ENCODE measurements around the gene TEX261. TPM values are rescaled to one million over a fixed set of nuclear protein-coding genes. Genes with fewer than 3 reads are reported as not detected.

The TEX261 gene
- total RNA-seq, 1 experiment from 2014 or later: 54.2 TPM

DNA sequence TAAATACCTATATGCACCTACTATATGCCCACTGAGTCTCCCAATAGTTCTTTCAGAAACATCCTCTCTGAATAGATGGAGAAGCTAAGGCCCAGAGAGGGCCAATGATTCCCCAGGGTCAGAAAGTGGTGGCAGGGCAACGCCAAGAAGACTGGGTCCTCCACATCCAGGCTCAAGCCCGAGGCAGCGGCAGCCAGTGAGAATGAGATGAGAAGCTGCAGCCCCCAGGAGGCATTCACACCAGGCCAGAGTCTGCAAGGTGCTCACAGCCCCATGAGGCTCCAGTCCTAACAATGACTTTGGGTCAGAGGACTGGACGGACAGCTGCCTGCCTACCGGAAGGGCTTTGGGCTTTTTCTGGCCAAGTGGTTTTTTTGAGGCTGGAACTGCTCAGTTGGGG, 3.5 kb downstream of the TEX261 start:
- Histone ChIP-seq H3K4me2 (ENCODE audit: low read length) (no peak overlapping the region), H3K27ac (ENCODE audit: low read length) (no peak overlapping the region), H4K20me1 (ENCODE audit: low read length) (peaks cover 14% of the 10 kb centered on the region; the same call in 1 of the 2 replicates), H3K4me1 (ENCODE audit: insufficient read depth, low read length) (peaks cover 11% of the 10 kb centered on the region), H3K9ac (ENCODE audit: low read length) (no peak overlapping the region), H3F3A (ENCODE audit: low read length, unreplicated experiment) (no peaks in the 10 kb centered on the region), H3K4me3 (ENCODE audit: low read length) (no peak overlapping the region), H3K79me2 (ENCODE audit: low read length) (peaks cover 30% of the 10 kb centered on the region), H2AFZ (ENCODE audit: low read length) (no peak overlapping the region), H3K9me3 (ENCODE audit: low read length) (no peaks in the 10 kb centered on the region), H3K27me3 (ENCODE audit: low read length) (no peaks in the 10 kb centered on the region), H3K36me3 (ENCODE audit: low read depth, low read length) (peaks cover 26% of the 10 kb centered on the region), H3K9me2 (replicated peaks; ENCODE audit: low read length) (no peaks in the 10 kb centered on the region)
- TF ChIP-seq EZH2 (IDR thresholded peaks at IDR 0.05; ENCODE audit: low read length, unreplicated experiment): no peak
- TF ChIP-seq CTCF (conservative IDR thresholded peaks at IDR 0.05; ENCODE audit: low read depth, low read length): no peak
- TF ChIP-seq EZH2phosphoT487 (IDR thresholded peaks at IDR 0.05; ENCODE audit: borderline replicate concordance, low read length): no peak
- no TSS peak for BruUV-seq (replicated peaks)
- intact Hi-C loops (cut with micrococcal nuclease): no loop called here
- POLR2A ChIA-PET (ENCODE audit: unreplicated experiment): no interaction called here
- DNase-seq (no peak), ATAC-seq (no peak)
- CTCF ChIA-PET: no interaction called here

GRCh38 chr2:70990216-70990615, 4.5 kb downstream of the TEX261 start:
- Histone ChIP-seq H3K79me2 (ENCODE audit: low read length) (peaks cover 30% of the 10 kb centered on the region), H3K4me1 (ENCODE audit: insufficient read depth, low read length) (peaks cover 11% of the 10 kb centered on the region), H3F3A (ENCODE audit: low read length, unreplicated experiment) (no peaks in the 10 kb centered on the region), H3K9ac (ENCODE audit: low read length) (no peak overlapping the region), H3K36me3 (ENCODE audit: low read depth, low read length) (peaks cover 30% of the 10 kb centered on the region), H2AFZ (ENCODE audit: low read length) (no peak overlapping the region), H3K4me3 (ENCODE audit: low read length) (no peak overlapping the region), H3K27ac (ENCODE audit: low read length) (no peak overlapping the region), H4K20me1 (ENCODE audit: low read length) (peaks cover 14% of the 10 kb centered on the region; the same call in 1 of the 2 replicates), H3K9me2 (replicated peaks; ENCODE audit: low read length) (no peaks in the 10 kb centered on the region), H3K9me3 (ENCODE audit: low read length) (no peaks in the 10 kb centered on the region), H3K4me2 (ENCODE audit: low read length) (no peak overlapping the region), H3K27me3 (ENCODE audit: low read length) (no peaks in the 10 kb centered on the region)
- intact Hi-C loops (cut with micrococcal nuclease): no loop called here
- DNase-seq: no peak
- BruUV-seq (replicated peaks): no TSS peak
- TF ChIP-seq EZH2phosphoT487 (IDR thresholded peaks at IDR 0.05; ENCODE audit: borderline replicate concordance, low read length): no peak
- no peak for TF ChIP-seq CTCF (conservative IDR thresholded peaks at IDR 0.05; ENCODE audit: low read depth, low read length)
- no peak for TF ChIP-seq EZH2 (IDR thresholded peaks at IDR 0.05; ENCODE audit: low read length, unreplicated experiment)
- ATAC-seq: no peak
- CTCF ChIA-PET: no interaction called here
- POLR2A ChIA-PET (ENCODE audit: unreplicated experiment): no interaction called here

DNA sequence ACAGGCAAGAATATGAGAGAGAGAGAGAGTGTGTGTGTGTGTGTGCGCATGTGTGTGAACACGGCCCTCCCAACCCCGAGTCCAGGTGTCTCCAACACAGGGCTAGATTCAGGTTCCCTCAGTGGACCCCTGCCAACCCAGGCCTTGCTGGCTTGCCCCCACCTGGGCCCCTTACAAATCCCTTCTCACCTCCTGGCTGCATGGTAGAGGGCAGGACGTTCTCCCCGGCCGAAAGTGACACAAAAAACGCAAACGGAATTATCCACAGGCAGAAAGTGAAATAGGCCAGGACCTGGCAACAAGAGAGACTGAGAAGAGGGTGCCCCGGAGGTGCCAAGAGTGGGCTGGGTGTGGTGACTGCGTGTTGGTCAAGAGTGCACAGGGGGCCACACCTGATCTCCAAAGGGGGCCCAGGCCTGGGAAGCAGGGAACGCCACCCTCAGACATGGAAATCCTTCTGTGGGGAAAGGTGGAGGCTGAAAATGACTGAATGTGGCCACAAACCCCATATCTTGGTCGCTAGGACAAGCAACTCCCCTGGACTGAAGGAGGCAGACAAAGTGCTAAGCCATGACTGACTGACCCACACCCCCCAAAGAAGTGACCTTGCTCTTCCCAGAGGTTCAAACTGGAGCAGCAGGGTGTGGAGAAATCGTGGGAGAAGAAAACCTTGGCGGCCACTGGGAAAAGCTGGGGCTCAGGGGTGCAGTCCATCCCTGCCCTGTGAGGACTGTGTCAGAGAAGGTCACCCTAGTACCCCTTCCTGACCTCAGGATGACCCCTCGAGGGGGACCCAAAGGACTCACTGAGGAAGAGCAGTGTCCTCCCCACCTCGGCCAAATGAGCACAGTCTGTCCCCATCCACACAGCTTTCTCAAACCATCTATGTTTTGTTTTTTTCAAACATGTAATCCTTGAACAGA, 5.7 kb downstream of the TEX261 start:
- Histone ChIP-seq H3K4me1 (ENCODE audit: insufficient read depth, low read length) (peaks cover 11% of the 10 kb centered on the region), H3K36me3 (ENCODE audit: low read depth, low read length) (peaks cover 30% of the 10 kb centered on the region), H3K79me2 (ENCODE audit: low read length) (peaks cover 25% of the 10 kb centered on the region), H3K27me3 (ENCODE audit: low read length) (no peaks in the 10 kb centered on the region), H3K9me3 (ENCODE audit: low read length) (no peaks in the 10 kb centered on the region), H3K4me2 (ENCODE audit: low read length) (no peak overlapping the region), H3K9ac (ENCODE audit: low read length) (no peak overlapping the region), H4K20me1 (ENCODE audit: low read length) (peaks cover 14% of the 10 kb centered on the region; the same call in 1 of the 2 replicates), H3K27ac (ENCODE audit: low read length) (no peak overlapping the region), H3K9me2 (replicated peaks; ENCODE audit: low read length) (no peaks in the 10 kb centered on the region), H2AFZ (ENCODE audit: low read length) (no peak overlapping the region), H3F3A (ENCODE audit: low read length, unreplicated experiment) (no peaks in the 10 kb centered on the region), H3K4me3 (ENCODE audit: low read length) (no peak overlapping the region)
- POLR2A ChIA-PET (ENCODE audit: unreplicated experiment): no interaction called here
- BruUV-seq (replicated peaks): no TSS peak
- CTCF ChIA-PET: no interaction called here
- DNase-seq (no peak), ATAC-seq (no peak)
- TF ChIP-seq EZH2phosphoT487 (IDR thresholded peaks at IDR 0.05; ENCODE audit: borderline replicate concordance, low read length): no peak
- TF ChIP-seq CTCF (conservative IDR thresholded peaks at IDR 0.05; ENCODE audit: low read depth, low read length): no peak
- TF ChIP-seq EZH2 (IDR thresholded peaks at IDR 0.05; ENCODE audit: low read length, unreplicated experiment): no peak
- intact Hi-C loops (cut with micrococcal nuclease): no loop called here
